SK-N-SH (cell line): ENCODE measurements around the gene C2orf74. TPM values are rescaled to one million over a fixed set of nuclear protein-coding genes. Genes with fewer than 3 reads are reported as not detected.

Source experiments
- CTCF ChIA-PET: fragments of 300-600, 350-600 bp; formaldehyde crosslinking; extraction: SDS; loops from one replicate; lab custom pipeline; 2021; lab: Yijun Ruan, JAX
- POLR2A ChIA-PET: fragments of 350-600 bp; sonication (Branson Sonifier 250); formaldehyde crosslinking; extraction: SDS; loops from one replicate; lab custom pipeline; 2020; ENCODE audit warnings: antibody characterized with exemption, inconsistent platforms; lab: Yijun Ruan, JAX
- DNase-seq: peaks from one replicate; pipeline ENCODE4 v3.0.0; 2012
- H2AFZ ChIP-seq: fragments of 200-600 bp; sonication (generic); 2 replicates; pipeline ENCODE4 v1.8.1; 2016; ENCODE audit warnings: antibody characterized with exemption, mild to moderate bottlenecking, low read depth
- H3F3A ChIP-seq: fragments of 200-600 bp; sonication (generic); replicated peaks from 2 replicates; pipeline ENCODE3; 2016; ENCODE audit warnings: antibody characterized with exemption, mild to moderate bottlenecking; ENCODE audit not compliant: insufficient read depth
- H3K27ac ChIP-seq, 2 experiments: fragments of 200-500 bp in 1 of 2; fragments of 200-600 bp in 1 of 2; sonication (Bioruptor generic) in 1 of 2; sonication (generic), shearing (Covaris generic) in 1 of 2; 2 replicates each; pipeline versions ENCODE4 v1.5.1 to v1.6.1; 2014 to 2016; ENCODE audit warnings: low read depth in 2 of 2, inconsistent platforms in 1 of 2, low read length in 1 of 2, mild to moderate bottlenecking in 1 of 2, mixed read lengths in 1 of 2
- H3K27me3 ChIP-seq: fragments of 200-600 bp; sonication (generic), shearing (Covaris generic); 2 replicates; pipeline ENCODE4 v1.6.1; 2016; ENCODE audit warnings: mixed run types; ENCODE audit not compliant: insufficient read depth
- H3K36me3 ChIP-seq, 2 experiments: fragments of 200-500 bp in 1 of 2; fragments of 200-600 bp in 1 of 2; sonication (Bioruptor generic) in 1 of 2; sonication (generic) in 1 of 2; replicated peaks in 1 of 2; 2 replicates each; pipeline versions ENCODE3 to v1.5.1; 2014 to 2016; ENCODE audit warnings: low read length in 1 of 2, mild to moderate bottlenecking in 1 of 2; ENCODE audit not compliant: insufficient read depth in 2 of 2, control insufficient read depth in 1 of 2
- H3K4me1 ChIP-seq, 2 experiments: fragments of 200-500 bp in 1 of 2; fragments of 200-600 bp in 1 of 2; sonication (Bioruptor generic) in 1 of 2; sonication (generic), shearing (Covaris generic) in 1 of 2; 2 replicates each; pipeline versions ENCODE4 v1.5.1 to v1.6.1; 2014 to 2016; ENCODE audit warnings: low read depth in 1 of 2, low read length in 1 of 2, mixed run types in 1 of 2; ENCODE audit not compliant: insufficient read depth in 2 of 2, control insufficient read depth in 1 of 2
- H3K4me2 ChIP-seq: fragments of 200-600 bp; sonication (generic), shearing (Covaris generic); 2 replicates; pipeline ENCODE4 v1.6.1; 2017; ENCODE audit warnings: mixed run types
- H3K4me3 ChIP-seq, 2 experiments: fragments of 200-500 bp in 1 of 2; fragments of 200-600 bp in 1 of 2; sonication (Bioruptor generic) in 1 of 2; sonication (generic), shearing (Covaris generic) in 1 of 2; 2 replicates each; pipeline versions ENCODE4 v1.5.1 to v1.8.1; 2014 to 2016; ENCODE audit warnings: low read depth in 2 of 2, inconsistent platforms in 1 of 2, low read length in 1 of 2, mild to moderate bottlenecking in 1 of 2, mixed read lengths in 1 of 2, moderate library complexity in 1 of 2
- H3K79me2 ChIP-seq: fragments of 200-600 bp; sonication (generic); 2 replicates; pipeline ENCODE4 v1.8.1; 2017; ENCODE audit warnings: mild to moderate bottlenecking; ENCODE audit not compliant: insufficient read depth
- H3K9ac ChIP-seq: fragments of 200-600 bp; sonication (generic); 2 replicates; pipeline ENCODE4 v1.6.1; 2017; ENCODE audit warnings: mixed run types
- H3K9me2 ChIP-seq: fragments of 200-600 bp; sonication (generic); 2 replicates; pipeline ENCODE4 v1.6.1; 2017; ENCODE audit warnings: mixed run types
- H3K9me3 ChIP-seq: fragments of 200-600 bp; sonication (generic); 2 replicates; pipeline ENCODE4 v1.6.1; 2017; ENCODE audit warnings: mixed run types, mild to moderate bottlenecking, moderate library complexity
- H4K20me1 ChIP-seq: fragments of 200-600 bp; sonication (generic); 2 replicates; pipeline ENCODE4 v1.6.1; 2017; ENCODE audit warnings: mild to moderate bottlenecking, mixed run types; ENCODE audit not compliant: insufficient read depth
- EP300 ChIP-seq, 2 experiments: IDR thresholded peaks; 2 replicates each; pipeline versions ENCODE4 v1.4.0 to v1.6.1; 2012; ENCODE audit warnings: borderline replicate concordance in 1 of 2, low read depth in 1 of 2, low read length in 1 of 2
- FOXJ3 ChIP-seq: sonication (generic); formaldehyde crosslinking; IDR thresholded peaks from 2 replicates; pipeline ENCODE4 v1.5.1; 2020; ENCODE audit warnings: mild to moderate bottlenecking, missing genetic modification reagents
- GATA2 ChIP-seq: sonication (generic); formaldehyde crosslinking; IDR thresholded peaks from 2 replicates; pipeline ENCODE4 v1.5.0; 2020; ENCODE audit warnings: mild to moderate bottlenecking, missing genetic modification reagents
- JUND ChIP-seq: IDR thresholded peaks from 2 replicates; pipeline ENCODE4 v1.4.0; 2012
- MXI1 ChIP-seq: IDR thresholded peaks from 2 replicates; pipeline ENCODE4 v1.6.1; 2012; ENCODE audit warnings: mild to moderate bottlenecking, low read depth, low read length, improper control_type of control experiment
- NFIC ChIP-seq: IDR thresholded peaks from 2 replicates; pipeline ENCODE4 v1.4.0; 2012; ENCODE audit warnings: borderline replicate concordance
- NRF1 ChIP-seq: IDR thresholded peaks from 2 replicates; pipeline ENCODE4 v1.6.1; 2012; ENCODE audit warnings: low read depth, mild to moderate bottlenecking, low read length
- POLR2AphosphoS5 ChIP-seq: IDR thresholded peaks from 2 replicates; pipeline ENCODE4 v1.6.1; 2012; ENCODE audit warnings: low read depth, low read length
- RCOR1 ChIP-seq: fragments of 150-350 bp; IDR thresholded peaks from 2 replicates; pipeline ENCODE4 v1.6.1; 2017; ENCODE audit warnings: antibody characterized with exemption, low read length
- SMC3 ChIP-seq: IDR thresholded peaks from 2 replicates; pipeline ENCODE4 v1.6.1; 2012; ENCODE audit warnings: low read depth, low read length, improper control_type of control experiment
- TCF12 ChIP-seq: IDR thresholded peaks from 2 replicates; pipeline ENCODE4 v1.4.0; 2012
- TEAD4 ChIP-seq: IDR thresholded peaks from 2 replicates; pipeline ENCODE4 v1.4.0; 2012; ENCODE audit warnings: mild to moderate bottlenecking, borderline replicate concordance; ENCODE audit not compliant: insufficient read depth
- YY1 ChIP-seq: IDR thresholded peaks from 2 replicates; pipeline ENCODE4 v1.4.0; 2012; ENCODE audit warnings: low read depth, mild to moderate bottlenecking
- WGBS: methylation state at CpG from one replicate; pipeline ENCODE4 v1.1.6; 2017; ENCODE audit warnings: low lambda C conversion rate; 5-methylcytosine and 5-hydroxymethylcytosine counted together
- polyA plus RNA-seq, 3 experiments: library from polyadenylated mRNA; depleted of rRNA; stranded (reverse); fragments of >200 nt; gene quantifications; 2 replicates each; pipeline ENCODE4 v1.2.3, GENCODE V29; 2012
- TF ChIP-seq, protein P1 (sequence below): fragments of 150-350 bp; IDR thresholded peaks from 2 replicates; pipeline ENCODE4 v1.6.1; 2017; ENCODE audit warnings: antibody characterized with exemption, low read length, low read depth, borderline replicate concordance
- TF ChIP-seq, protein P2 (sequence below): IDR thresholded peaks from 2 replicates; pipeline ENCODE4 v1.6.1; 2012; ENCODE audit warnings: mild to moderate bottlenecking, low read depth, low read length, moderate library complexity
- TF ChIP-seq, protein P3 (sequence below): fragments of 150-350 bp; IDR thresholded peaks from 2 replicates; pipeline ENCODE4 v1.6.1; 2016; ENCODE audit warnings: mild to moderate bottlenecking, low read depth, low read length

The C2orf74 gene
- polyA plus RNA-seq, 1 of the 3 experiments (the other 2 are of a cell fraction) = 24.1 TPM

DNA sequence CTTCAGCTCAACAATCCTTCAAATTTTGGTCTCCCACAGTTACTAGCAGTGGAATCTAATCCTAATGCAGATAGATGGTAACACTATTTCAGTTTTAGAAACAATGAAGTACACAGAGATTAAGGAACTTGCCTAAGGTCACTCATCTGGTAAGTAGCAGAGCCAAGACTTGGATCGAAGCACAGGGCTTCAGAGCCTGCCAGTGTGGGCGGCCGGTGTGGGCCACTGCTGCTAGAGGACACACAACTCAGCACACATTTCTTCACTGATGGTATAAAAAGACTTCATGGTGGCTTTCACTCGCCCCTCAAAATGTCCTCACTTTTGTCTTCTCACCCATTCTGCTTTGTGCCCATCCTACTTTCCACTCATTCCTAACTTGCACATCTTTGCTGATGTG lies 11.1 kb downstream of the C2orf74 start:
- POLR2A ChIA-PET = no interaction called here

DNA sequence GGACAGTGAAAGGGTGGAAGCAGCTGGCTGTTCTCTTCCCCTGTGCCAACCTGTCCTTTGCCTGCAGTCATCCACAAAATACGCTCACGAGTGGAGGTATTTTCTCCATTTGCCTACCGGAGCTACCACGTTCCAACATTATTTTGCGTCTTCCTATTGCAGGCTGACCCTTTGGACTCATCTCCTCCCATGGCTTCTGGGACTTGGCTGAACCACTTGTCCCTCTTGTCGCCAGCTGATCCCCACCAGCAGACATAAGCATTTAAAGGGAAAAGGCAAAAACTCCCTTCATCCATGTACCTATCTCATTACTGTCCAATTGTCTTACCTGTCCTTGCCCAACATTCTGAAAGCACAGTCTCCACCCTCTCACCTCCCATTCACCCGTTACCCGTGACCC lies 13.0 kb downstream of the C2orf74 start:
- H3K9me2 ChIP-seq = no peaks in the 10 kb centered on the region
- POLR2A ChIA-PET = no interaction called here
- 91% methylated on average over 8 of the region's 8 CpGs for WGBS

More for the DNA sequence above, 11.1 kb downstream of the C2orf74 start:
- Histone ChIP-seq H3K4me1 (peaks cover 3 to 10% of the 10 kb centered on the region in 2 experiments; a peak in 2 of 4 replicates), H3K9me3 (no peaks in the 10 kb centered on the region), H3K4me3 (no peak overlapping the region), H3K36me3 (peaks cover 0 to 3% of the 10 kb centered on the region in 2 experiments), H3K4me2 (no peak overlapping the region), H3K9me2 (no peaks in the 10 kb centered on the region), H3K27ac (no peak overlapping the region), H3F3A (peaks cover 4% of the 10 kb centered on the region), H3K27me3 (no peaks in the 10 kb centered on the region), H4K20me1 (no peaks in the 10 kb centered on the region), H3K79me2 (peaks cover 7% of the 10 kb centered on the region; the same call in 1 of the 2 replicates), H2AFZ (no peak overlapping the region), H3K9ac (no peak overlapping the region)
- no peak for DNase-seq
- CTCF ChIA-PET = no interaction called here
- TF ChIP-seq MXI1 (no peak), SMC3 (no peak), YY1 (no peak), TEAD4 (no peak), TCF12 (no peak), FOXJ3 (CRISPR knock-in tag) (no peak), EP300 (IDR thresholded peaks at IDR 0.05; ENCODE audit: borderline replicate concordance in 1 of 2, low read depth in 1 of 2, low read length in 1 of 2) (no peak), POLR2AphosphoS5 (no peak)
- TF ChIP-seq, protein P1, sequence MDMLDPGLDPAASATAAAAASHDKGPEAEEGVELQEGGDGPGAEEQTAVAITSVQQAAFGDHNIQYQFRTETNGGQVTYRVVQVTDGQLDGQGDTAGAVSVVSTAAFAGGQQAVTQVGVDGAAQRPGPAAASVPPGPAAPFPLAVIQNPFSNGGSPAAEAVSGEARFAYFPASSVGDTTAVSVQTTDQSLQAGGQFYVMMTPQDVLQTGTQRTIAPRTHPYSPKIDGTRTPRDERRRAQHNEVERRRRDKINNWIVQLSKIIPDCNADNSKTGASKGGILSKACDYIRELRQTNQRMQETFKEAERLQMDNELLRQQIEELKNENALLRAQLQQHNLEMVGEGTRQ = no peak
- TF ChIP-seq, protein P2, sequence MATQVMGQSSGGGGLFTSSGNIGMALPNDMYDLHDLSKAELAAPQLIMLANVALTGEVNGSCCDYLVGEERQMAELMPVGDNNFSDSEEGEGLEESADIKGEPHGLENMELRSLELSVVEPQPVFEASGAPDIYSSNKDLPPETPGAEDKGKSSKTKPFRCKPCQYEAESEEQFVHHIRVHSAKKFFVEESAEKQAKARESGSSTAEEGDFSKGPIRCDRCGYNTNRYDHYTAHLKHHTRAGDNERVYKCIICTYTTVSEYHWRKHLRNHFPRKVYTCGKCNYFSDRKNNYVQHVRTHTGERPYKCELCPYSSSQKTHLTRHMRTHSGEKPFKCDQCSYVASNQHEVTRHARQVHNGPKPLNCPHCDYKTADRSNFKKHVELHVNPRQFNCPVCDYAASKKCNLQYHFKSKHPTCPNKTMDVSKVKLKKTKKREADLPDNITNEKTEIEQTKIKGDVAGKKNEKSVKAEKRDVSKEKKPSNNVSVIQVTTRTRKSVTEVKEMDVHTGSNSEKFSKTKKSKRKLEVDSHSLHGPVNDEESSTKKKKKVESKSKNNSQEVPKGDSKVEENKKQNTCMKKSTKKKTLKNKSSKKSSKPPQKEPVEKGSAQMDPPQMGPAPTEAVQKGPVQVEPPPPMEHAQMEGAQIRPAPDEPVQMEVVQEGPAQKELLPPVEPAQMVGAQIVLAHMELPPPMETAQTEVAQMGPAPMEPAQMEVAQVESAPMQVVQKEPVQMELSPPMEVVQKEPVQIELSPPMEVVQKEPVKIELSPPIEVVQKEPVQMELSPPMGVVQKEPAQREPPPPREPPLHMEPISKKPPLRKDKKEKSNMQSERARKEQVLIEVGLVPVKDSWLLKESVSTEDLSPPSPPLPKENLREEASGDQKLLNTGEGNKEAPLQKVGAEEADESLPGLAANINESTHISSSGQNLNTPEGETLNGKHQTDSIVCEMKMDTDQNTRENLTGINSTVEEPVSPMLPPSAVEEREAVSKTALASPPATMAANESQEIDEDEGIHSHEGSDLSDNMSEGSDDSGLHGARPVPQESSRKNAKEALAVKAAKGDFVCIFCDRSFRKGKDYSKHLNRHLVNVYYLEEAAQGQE = no peak
- WGBS = 90% methylated on average over 4 of the region's 4 CpGs

More for the DNA sequence above, 13.0 kb downstream of the C2orf74 start:
- H3K4me1 ChIP-seq = peaks cover 22 to 29% of the 10 kb centered on the region in 2 experiments
- H3K4me2 ChIP-seq = no peak overlapping the region
- no peak overlapping the region for H3K27ac ChIP-seq
- no peaks in the 10 kb centered on the region for H3K27me3 ChIP-seq
- no peak overlapping the region for H3K9ac ChIP-seq
- CTCF ChIA-PET = interaction anchor here (0.6 to 1.2 kb wide), 2 partner anchors 40 to 43 kb away, joined by 3 to 4 read pairs; no protein-coding TSS in a partner anchor
- H3K9me3 ChIP-seq = no peaks in the 10 kb centered on the region
- H4K20me1 ChIP-seq = no peaks in the 10 kb centered on the region
- H3F3A ChIP-seq = no peaks in the 10 kb centered on the region
- no peak for TF ChIP-seq JUND
- TF ChIP-seq GATA2 (CRISPR knock-in tag) = no peak
- no peak for TF ChIP-seq MXI1
- no peak for TF ChIP-seq NFIC
- TF ChIP-seq NRF1 = no peak
- TF ChIP-seq, protein P3, sequence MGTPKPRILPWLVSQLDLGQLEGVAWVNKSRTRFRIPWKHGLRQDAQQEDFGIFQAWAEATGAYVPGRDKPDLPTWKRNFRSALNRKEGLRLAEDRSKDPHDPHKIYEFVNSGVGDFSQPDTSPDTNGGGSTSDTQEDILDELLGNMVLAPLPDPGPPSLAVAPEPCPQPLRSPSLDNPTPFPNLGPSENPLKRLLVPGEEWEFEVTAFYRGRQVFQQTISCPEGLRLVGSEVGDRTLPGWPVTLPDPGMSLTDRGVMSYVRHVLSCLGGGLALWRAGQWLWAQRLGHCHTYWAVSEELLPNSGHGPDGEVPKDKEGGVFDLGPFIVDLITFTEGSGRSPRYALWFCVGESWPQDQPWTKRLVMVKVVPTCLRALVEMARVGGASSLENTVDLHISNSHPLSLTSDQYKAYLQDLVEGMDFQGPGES = no peak
- TF ChIP-seq RCOR1 = no peak
- no peak overlapping the region for H3K4me3 ChIP-seq
- H2AFZ ChIP-seq = no peak overlapping the region
- no peak for DNase-seq
- no peaks in the 10 kb centered on the region for H3K36me3 ChIP-seq
- H3K79me2 ChIP-seq = peaks cover 26% of the 10 kb centered on the region; the same call in 1 of the 2 replicates
